Fibroblast of skin of back (primary cell): Measurements from ENCODE around the gene SPRYD4.
"Not testable (repeated sequence)": the region's sequence is repeated elsewhere in the genome, so short reads cannot be mapped to it uniquely, and the experiment has no call there.

ENCODE experiments used
- DNase-seq: peaks from one replicate; pipeline ENCODE4 v3.0.0-alpha.2; 2013

Gene SPRYD4

DNA sequence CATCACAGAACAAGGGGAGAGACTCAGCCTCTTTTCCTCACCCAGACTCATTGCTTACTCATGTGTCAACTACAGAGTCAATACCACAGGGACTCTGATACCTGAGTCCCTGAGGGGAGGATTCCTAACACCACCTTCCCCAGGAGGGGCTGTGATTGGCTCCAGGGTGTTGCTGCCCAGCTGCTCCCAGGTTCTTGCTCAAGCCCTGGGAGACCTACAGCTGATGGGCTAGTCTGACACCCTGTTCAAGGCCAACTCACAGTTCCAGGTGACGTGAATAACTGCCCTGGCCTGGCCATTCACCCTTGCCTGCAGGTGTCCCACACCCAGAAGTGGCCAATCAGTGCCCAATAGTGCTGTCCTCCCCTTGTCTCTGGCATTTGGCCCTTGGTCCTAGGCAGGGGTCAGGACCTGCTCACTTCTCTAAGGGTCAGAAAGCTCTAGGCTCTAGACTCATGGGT is 8.6 kb downstream of the SPRYD4 start:
- no peak for DNase-seq

DNA sequence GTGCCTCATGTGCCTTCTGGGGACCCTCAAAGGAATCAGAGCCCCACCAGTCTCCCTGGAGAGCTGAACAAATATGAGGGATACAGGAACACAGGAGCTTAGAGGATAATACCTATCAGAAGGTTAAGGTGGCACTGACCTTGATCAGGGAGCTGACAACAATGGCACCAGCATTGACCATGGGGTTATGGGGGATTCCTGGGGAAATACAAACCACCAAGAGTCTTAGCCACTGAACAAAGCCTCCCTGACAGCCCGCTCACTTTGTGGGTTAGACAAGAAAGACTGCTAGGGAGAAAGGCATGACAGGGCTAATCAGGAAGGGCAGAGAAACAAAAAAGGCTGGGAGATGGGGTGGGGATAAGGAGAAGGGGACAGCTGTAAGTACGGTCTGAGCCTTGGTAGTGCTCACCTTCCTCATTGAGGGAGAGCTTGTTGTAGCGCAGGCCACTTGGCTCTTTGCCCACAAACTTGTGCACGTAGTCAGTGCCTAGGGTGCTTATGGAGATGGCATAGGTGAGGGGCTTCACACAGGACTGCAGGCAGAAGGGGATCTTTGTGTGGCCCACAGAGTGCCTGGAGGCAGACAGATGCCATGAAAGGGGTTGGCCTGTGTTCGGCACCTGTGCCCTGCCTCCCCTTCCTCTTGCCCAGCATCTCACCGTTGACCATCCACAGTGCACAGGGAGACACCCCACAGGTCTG is 9.3 kb downstream of the SPRYD4 start:
- no peak for DNase-seq

DNA sequence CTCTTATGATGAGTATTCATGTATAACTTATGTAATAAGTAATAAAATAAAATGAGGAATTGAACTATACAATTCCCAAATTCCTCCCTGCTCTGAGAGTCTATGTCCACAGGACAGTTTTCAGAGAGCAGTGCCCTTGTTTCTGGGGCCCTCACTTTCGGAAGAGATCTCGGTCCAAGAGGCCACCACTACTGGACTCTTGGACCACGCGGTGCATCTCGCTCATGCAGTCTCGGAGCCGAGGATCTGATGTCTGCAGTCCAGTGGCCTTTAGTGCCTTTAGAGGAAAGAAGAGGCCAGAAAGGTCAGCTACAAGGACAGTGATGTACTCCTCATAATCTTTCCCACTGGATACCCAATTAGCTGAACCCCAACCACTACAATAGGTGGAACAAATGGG is 11.2 kb downstream of the SPRYD4 start:
- no peak for DNase-seq

DNA sequence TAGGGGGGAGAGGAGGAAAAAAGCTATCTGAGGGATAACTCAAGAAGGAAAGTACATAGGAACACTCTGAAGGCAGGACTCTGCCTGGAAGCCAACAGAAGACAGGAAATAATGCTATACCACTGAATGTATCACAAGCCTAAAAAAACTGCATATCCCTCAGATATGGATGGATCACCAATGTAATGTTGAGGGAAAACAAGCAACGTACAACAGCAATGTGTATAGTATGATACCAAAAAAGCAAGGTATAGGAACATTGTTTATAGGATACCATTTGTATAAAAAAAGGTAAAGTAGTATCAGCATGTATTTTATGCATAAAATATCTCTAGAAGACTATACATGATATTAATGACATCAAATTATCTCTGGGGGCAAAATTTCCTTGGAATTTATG is 16.2 kb downstream of the SPRYD4 start:
- no peak for DNase-seq

DNA sequence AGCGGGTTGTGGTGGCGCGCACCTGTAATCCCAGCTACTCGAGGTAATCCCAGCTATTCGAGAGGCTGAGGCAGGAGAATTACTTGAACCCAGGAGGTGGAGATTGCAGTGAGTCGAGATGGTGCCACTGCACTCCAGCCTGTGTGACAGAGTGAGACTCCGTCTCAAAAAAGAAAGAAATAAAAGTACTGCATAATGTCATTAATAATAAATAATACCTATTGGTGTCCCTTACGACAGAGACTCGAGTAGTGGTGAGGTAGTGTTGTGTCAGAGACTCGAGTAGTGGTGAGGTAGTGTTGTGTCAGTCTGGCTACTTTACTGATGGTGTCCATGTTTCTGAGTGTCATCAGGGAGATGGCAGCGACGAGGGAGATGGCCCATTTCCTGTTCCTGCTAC is 18.3 kb downstream of the SPRYD4 start:
- no peak for DNase-seq

DNA sequence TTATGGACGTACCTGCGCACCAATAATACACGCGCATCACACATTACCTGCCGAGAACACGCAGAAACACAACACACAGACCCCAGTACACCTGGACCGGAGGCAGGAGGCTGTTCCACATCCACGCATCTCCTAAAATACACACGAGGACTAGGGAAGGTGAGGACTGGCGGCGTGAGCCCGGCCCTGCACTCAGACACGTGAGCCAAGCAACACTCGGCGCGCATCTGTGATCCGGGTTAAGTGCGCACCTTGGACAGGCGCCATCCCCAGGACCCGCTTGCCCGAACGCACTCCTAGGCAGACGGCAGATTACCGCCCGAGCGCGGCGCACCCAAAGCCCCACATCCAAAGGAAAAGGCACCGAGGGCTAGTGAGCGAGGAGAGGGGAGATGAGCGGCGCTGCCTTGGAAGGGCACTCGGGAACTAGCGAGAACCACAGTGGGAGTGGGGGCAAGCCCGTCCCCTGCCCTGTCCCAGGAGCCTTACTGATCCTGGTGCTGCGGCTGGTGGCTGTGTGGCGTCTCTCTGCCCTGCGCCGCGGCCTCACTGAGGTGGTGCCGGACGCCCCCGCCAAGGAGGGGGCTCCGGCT is 19.2 kb downstream of the SPRYD4 start:
- DNase-seq: no peak

DNA sequence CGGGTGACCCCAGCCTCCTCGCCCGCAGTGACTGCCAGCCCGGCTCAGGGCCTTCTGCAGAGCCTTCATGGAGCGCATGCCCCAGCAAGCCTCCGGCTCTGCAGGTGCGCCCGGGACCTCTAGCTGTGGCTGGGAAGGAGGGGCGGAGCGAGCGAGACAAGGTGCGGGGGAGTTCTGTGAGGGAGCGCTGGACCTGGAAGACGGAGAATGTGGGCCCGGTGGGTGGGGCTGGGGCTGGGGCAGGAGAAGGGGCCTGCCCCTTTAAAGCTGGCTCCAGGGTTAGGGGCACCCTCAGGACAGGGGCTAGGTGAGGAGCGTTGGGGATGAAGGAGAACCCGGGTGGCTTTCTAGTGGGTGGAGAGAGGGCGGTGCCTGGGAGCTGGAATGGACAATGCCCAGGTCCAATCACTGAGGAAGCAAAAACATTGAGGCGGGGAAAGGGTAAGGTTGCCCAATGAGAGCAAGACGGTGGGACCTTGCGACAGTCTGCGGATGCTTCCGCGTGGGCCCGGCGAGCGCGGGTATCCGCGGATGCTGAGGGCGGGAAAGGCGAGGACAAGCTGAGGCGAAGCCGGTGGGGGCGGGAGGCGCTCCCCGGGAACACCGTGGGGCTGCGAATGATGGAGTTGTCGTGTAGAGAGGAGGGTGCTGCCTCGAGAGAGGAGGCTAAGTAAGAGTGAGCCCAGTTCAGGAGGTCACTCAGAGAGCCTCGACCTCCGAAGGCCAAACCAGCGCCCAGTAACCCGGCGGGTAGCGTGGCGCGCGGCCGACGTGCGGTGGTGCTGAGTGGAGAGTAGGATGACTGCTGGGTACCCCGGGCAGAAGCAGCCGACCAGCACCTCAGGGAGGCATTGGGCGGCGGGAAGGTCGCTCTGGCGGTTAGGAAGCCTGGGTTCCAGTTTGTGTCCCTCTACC is 19.9 kb downstream of the SPRYD4 start, which contains the start of gene GLS2:
TSS of gene GLS2 (minus strand) at position 121 of the 915 bp plus-strand sequence. CDS start at position 78, 43 bp downstream.
- DNase-seq: peak; percentile 73

DNA sequence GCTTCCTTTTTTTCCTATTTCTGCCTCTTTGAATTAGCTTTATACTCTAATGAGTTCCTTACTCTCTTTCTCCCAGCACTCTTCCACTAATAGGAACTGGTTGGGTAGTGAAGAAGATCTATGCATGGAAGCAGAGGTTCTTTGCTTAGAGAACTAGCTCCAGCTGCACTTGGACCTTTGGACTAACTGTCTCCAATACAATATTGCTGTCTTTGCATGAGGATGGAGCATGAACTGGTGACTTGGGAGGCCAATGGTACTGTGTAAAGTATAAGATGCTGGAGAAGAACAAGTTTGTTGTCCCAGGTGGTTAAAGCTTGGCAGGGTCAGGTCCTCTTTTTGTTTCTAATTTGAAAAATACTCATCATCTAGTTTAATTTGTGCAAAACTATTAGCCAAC is 22.0 kb downstream of the SPRYD4 start:
- DNase-seq: no peak

DNA sequence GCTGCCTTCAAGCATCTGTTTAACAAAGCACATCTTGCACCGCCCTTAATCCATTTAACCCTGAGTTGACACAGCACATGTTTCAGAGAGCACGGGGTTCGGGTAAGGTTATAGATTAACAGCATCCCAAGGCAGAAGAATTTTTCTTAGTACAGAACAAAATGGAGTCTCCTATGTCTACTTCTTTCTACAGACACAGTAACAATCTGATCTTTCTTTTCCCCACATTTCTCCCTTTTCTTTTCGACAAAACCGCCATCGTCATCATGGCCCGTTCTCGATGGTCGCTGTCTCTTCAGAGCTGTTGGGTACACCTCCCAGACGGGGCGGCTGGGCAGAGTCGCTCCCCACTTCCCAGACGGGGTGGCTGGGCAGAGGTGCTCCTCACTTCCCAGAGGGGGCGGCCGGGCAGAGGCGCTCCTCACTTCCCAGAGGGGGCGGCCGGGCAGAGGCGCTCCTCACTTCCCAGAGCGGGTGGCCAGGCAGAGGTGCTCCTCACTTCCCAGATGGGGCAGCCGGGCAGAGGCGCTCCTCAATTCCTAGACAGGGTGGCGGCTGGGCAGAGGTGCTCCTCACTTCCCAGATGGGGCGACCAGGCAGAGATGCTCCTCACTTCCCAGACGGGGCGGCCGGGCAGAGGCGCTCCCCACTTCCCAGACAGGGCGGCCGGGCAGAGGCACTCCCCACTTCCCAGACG is 25.2 kb downstream of the SPRYD4 start:
- DNase-seq: not testable (repeated sequence)

DNA sequence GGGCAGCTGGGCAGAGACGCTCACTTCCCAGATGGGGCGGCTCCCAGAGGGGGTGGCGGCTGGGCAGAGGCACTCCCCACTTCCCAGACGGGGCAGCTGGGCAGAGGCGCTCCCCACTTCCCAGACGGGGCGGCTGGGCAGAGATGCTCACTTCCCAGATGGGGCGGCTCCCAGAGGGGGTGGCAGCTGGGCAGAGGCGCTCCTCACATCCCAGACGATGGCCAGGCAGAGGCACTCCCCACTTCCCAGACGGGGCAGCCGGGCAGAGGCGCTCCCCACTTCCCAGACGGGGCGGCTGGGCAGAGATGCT is 25.7 kb downstream of the SPRYD4 start:
- DNase-seq: not testable (repeated sequence)

DNA sequence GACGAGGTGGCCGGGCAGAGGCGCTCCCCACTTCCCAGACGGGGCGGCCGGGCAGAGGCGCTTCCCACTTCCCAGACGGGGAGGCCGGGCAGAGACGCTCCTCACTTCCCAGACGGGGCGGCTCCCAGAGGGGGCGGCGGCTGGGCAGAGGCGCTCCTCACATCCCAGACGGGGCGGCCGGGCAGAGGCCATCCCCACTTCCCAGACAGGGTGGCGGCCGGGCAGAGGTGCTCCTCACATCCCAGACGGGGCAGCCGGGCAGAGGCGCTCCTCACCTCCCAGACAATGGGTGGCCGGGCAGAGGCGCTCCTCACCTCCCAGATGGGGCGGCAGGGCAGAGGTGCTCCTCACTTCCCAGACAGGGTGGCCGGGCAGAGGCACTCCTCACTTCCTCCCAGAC is 26.1 kb downstream of the SPRYD4 start:
- not testable (repeated sequence) for DNase-seq

DNA sequence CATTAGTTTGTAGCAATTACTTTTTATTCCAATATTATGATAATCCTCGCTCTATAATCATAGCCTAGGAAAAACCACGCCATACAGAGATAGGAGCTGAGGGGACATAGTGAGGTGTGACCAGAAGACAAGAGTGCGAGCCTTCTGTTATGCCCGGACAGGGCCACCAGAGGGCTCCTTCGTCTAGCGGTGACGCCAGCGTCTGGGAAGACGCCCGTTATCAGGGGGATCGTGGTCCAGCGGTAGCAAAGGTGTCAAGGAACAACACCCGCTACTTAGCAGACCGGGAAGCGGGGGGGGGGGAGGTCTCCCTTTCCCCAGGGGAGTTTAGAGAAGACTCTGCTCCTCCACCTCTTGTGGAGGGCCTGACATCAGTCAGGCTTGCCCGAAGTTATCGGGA is 28.3 kb downstream of the SPRYD4 start:
- DNase-seq: peak; percentile 34

DNA sequence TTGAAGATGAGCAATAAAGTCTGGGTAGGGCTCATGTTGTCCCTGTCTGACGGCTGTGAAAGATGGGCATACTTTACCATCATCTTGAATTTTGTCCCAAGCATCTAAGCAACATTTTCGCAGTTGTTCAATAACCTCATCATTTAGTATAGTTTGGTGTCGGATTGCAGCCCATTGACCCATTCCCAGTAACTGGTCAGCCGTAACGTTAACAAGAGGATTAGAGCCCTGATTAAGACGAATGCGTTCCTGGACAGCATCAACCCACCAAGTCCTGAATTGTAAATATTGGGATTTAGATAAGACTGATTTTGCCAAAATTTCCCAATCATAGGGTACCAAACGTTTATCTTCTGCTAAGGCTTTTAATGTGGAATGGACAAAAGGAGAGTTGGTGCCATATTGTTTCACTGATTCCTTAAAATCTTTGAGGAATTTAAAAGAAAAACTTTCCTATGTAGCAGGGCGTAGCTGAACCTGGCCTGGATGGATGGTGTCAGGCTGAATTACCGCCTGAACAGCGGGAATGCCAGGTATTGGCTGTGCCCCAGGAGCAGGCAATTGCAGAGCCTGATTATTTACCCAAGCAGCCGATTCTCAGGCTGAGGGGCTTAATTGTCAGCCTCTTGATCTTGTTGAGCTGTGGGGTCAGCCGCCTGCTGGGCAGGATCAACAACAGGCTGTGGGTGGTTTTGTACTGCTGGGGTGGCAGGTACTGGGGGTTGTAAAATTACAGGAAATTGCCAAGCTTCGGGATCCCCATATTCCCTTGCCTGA is 29.9 kb downstream of the SPRYD4 start:
- DNase-seq: not testable (repeated sequence)

DNA sequence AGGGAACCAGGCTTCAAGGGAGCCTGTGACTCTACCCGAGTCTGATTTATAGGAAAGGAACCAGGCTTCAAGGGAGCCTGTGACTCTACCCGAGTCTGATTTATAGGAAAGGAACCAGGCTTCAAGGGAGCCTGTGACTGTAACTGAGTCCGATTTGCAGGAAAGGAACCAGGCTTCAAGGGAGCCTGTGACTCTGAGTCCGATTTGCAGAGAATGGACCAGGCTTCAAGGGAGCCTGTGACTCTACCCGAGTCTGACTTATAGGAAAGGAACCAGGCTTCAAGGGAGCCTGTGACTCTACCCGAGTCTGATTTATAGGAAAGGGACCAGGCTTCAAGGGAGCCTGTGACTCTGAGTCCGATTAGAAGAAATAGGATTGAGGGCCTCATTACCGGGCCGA is 31.1 kb downstream of the SPRYD4 start:
- not testable (repeated sequence) for DNase-seq

DNA sequence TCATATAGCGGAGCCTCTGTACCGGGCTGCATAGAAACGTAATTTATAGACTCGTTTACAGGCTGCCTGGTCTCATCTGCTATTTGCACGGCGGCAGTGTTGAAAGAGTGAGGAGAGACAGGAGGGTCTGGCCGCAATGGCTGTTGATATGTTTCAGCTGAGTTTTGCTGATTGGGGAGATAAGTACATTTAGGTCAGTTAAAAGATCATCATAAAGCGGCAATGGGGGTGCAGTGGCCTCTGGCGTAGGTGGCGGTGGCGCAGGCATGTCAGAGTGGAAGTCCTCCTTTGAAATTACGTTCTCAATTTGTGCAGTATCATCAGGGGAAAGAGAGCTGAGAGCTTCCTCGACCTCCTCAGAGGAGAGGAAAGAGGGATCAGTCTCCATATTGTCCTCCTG is 31.5 kb downstream of the SPRYD4 start:
- not testable (repeated sequence) for DNase-seq

DNA sequence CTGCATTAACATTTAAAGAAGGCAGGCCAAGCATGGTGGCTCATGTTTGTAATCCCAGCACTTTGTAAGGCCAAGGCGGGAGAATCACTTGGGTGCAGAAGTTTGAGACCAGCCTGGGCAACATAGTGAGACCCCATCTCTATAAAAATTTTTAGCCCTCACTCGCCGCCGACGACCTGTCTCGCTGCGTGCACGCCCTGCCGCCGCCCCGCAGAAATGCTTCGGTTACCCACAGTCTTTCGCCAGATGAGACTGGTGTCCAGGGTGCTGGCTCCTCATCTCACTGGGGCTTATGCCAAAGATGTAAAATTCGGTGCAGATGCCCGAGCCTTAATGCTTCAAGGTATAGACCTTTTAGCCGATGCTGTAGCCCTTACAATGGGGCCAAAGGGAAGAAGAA is 42.4 kb downstream of the SPRYD4 start:
- DNase-seq: no peak

DNA sequence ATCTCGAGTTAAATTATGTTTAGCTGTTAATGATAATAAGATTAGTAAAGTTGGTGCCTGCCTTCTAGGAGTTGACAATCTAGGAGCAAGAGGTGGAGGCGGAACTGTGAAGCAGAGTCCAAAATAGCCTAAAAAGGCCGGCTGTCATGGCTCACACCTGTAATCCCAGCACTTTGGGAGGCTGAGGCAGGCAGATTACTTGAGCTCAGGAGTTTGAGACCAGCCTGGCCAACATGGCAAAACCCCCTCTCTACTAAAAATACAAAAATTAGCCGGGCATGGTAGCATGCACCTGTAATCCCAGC is 45.6 kb downstream of the SPRYD4 start:
- not testable (repeated sequence) for DNase-seq

DNA sequence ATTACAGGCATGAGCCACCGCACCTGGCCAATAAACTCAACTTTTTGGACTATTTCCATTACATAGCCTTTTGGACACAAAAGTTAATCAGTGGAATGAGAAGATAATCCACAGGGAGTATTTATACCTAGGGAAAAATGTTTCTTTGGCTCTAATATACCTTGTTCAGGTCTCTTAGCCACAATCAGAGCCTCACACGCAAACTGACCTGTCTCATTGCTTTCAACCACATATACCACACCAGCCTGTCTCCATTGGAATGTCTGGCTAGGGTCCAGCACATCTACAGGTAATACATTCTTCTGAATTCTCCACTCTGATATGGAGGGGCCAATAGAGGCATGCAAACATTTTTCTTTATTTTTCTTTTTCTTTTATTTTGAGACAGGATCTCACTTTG is 49.5 kb downstream of the SPRYD4 start:
- no peak for DNase-seq

DNA sequence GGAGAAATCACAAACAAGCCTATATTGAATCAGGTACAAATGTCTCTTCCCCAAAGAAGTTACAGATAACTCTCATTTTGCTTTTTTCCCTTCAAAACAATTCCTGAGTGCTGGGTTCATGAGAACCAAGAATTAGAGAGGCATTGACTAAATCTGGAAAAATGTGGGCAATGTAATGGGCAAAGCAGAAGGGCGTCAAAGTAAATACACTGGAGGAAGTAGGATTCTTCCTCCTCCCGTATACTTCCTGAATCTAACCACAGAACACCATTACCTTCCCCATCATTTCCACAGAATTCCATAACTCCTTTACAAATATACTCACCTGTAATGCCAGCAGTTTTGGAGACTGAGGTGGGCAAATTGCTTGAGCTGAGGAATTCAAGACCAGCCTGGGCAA is 50.2 kb downstream of the SPRYD4 start:
- DNase-seq: peak; percentile 84

DNA sequence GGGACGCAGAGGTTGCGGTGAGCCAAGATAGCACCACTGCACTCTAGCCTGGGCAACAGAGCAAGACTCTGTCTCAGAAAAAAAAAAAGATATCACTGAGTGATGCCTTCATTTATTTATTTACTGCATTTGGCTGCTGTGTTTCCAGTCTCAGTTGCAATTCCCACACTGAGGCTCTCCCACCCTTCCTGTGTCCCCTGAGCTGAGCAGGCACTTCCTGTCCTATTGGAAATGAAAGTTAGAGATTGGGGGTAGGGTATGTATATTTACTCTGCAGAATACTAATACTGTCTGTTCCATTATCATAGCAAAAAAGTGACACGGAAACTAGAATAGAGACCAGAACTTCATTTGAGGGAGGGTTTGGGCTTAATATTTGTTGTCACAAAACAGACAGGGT is 51.7 kb downstream of the SPRYD4 start:
- DNase-seq: peak; percentile 27

DNA sequence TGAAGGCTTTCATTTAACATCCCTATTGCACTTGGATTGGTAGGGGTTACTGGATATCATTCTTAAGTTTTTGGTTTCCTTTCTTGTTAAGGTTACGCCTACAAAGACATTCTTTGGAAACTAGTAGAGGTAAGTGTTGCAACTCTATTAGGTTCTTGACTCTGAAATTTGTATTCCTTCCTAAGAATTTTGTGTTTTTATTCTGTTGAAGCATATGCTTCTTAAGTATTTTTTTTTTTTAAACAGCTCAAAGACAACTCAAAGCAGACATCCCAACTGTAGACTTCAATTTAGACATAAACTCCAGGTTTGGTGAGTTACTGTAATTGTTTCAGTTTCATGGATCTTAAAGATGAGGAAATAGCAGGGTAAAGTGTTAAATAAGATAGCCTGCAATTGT is 52.1 kb downstream of the SPRYD4 start:
- no peak for DNase-seq

DNA sequence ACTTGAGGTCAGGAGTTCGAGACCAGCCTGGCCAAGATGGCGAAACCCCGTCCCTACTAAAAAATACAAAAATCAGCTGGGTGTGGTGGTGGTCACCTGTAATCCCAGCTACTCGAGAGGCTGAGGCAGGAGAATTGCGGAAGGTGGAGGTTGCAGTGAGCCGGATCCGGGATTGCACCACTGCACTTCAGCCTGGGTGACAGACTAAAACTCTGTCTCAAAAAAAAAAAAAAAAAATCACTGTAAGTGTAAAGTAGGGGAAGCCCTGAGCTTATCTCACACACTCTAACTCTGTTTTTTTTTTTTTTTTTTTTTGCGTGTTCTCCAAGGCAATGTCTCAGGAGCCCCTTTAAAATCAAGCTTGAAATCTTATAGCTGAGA is 52.8 kb downstream of the SPRYD4 start:
- DNase-seq: no peak
